ENCODE data around the gene PXMP2. TPM values are rescaled to one million over a fixed set of nuclear protein-coding genes. Genes with fewer than 3 reads are reported as not detected.

Gene PXMP2
- total RNA-seq, 1 experiment from 2014 or later = 17.8 TPM

DNA sequence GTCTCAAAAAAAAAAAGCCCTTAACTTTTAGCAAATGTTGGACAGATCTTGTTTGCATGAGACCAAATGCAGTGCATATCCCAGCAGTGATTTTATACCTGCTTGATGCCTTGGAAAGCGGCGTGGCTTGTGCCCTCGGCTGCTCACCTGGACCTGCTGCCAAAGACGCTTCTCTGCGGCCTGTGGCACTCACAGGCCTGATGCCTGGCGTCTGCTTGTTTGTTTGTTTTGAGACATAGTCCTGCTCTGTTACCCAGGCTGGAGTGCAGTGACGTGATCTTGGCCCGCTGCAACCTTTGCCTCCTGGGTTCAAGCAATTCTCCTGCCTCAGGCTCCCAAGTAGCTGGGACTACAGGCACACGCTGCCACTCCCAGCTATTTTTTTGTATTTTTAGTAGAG, 28.5 kb downstream of the PXMP2 start:
- Histone ChIP-seq H4K5ac (ENCODE audit: insufficient read length, low read depth, low read length) (no peak overlapping the region), H4K20me1 (ENCODE audit: control insufficient read depth, insufficient read depth, insufficient read length) (no peaks in the 10 kb centered on the region), H3K56ac (ENCODE audit: insufficient read length, low read depth, low read length) (no peak overlapping the region), H3K14ac (ENCODE audit: insufficient read depth, low read length) (no peak overlapping the region), H2AK5ac (ENCODE audit: insufficient read length, low read length) (no peak overlapping the region), H2BK12ac (ENCODE audit: insufficient read length, low read depth, low read length) (no peak overlapping the region), H3K23me2 (ENCODE audit: insufficient read length, low read depth, low read length, poor library complexity, severe bottlenecking) (peaks cover 4% of the 10 kb centered on the region), H2BK5ac (ENCODE audit: insufficient read length, low read length) (no peak overlapping the region), H2BK120ac (ENCODE audit: low read depth, low read length, poor library complexity, severe bottlenecking) (no peak overlapping the region), H4K8ac (replicated peaks; ENCODE audit: insufficient read length, low read depth, low read length) (no peak overlapping the region), H3K79me1 (ENCODE audit: insufficient read depth, low read depth, low read length, poor library complexity, severe bottlenecking) (peaks cover 6% of the 10 kb centered on the region), H3K4me1 (ENCODE audit: insufficient read depth, low read length) (no peaks in the 10 kb centered on the region), H3K23ac (ENCODE audit: insufficient read length, low read depth, low read length) (no peak overlapping the region), H3K27me3 (ENCODE audit: insufficient read depth, low read length) (no peaks in the 10 kb centered on the region), H2BK15ac (ENCODE audit: low read depth, low read length) (no peak overlapping the region), H3K4me2 (ENCODE audit: insufficient read depth, insufficient read length, low read length) (no peak overlapping the region), H2AFZ (ENCODE audit: low read length) (no peak overlapping the region), H3K79me2 (ENCODE audit: insufficient read depth, low read length) (peaks cover 15% of the 10 kb centered on the region; the same call in 1 of the 2 replicates), H2BK20ac (ENCODE audit: low read depth, low read length, poor library complexity, severe bottlenecking) (no peak overlapping the region), H3K18ac (ENCODE audit: insufficient read length, low read depth, low read length) (no peak overlapping the region), H3K4ac (ENCODE audit: low read depth, low read length) (no peak overlapping the region), H4K91ac (ENCODE audit: insufficient read length, low read depth, low read length) (no peak overlapping the region), H3K27ac (ENCODE audit: insufficient read length, low read depth, low read length) (no peak overlapping the region), H3T11ph (ENCODE audit: low read length) (no peak overlapping the region), H3K9me3 (ENCODE audit: control insufficient read depth, low read depth, low read length) (no peaks in the 10 kb centered on the region), H3K9ac (ENCODE audit: extremely low read depth, insufficient read length, low read length) (no peak overlapping the region)
- no peak for DNase-seq
- Mint-ChIP-seq H3K9me3 (no peaks in the 10 kb centered on the region), H3K4me3 (no peak overlapping the region), H3K36me3 (ENCODE audit: insufficient read depth in 1 of 3, low read depth in 3 of 3) (peaks cover 27 to 63% (median 58%) of the 10 kb centered on the region in 3 experiments; a peak in 6 of 7 replicates), H3K27ac (no peak overlapping the region; a peak in 1 of 7 replicates), H3K27me3 (ENCODE audit: low read depth) (no peaks in the 10 kb centered on the region), H3K4me1 (peaks cover 2 to 5% of the 10 kb centered on the region in 2 experiments; a peak in 2 of 4 replicates)
- no CpG with 5 or more reads among the region's 9 CpGs for WGBS (ENCODE audit: extremely low coverage, insufficient read length, low lambda C conversion rate)
- TF ChIP-seq, protein P1, sequence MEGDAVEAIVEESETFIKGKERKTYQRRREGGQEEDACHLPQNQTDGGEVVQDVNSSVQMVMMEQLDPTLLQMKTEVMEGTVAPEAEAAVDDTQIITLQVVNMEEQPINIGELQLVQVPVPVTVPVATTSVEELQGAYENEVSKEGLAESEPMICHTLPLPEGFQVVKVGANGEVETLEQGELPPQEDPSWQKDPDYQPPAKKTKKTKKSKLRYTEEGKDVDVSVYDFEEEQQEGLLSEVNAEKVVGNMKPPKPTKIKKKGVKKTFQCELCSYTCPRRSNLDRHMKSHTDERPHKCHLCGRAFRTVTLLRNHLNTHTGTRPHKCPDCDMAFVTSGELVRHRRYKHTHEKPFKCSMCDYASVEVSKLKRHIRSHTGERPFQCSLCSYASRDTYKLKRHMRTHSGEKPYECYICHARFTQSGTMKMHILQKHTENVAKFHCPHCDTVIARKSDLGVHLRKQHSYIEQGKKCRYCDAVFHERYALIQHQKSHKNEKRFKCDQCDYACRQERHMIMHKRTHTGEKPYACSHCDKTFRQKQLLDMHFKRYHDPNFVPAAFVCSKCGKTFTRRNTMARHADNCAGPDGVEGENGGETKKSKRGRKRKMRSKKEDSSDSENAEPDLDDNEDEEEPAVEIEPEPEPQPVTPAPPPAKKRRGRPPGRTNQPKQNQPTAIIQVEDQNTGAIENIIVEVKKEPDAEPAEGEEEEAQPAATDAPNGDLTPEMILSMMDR (conservative IDR thresholded peaks at IDR 0.05) = no peak

Measured in H9 (cell line).